GM23338 (cell line): ENCODE data around the gene ZNF22.

ENCODE experiments used
- CREB1 ChIP-seq: fragments of 250-450 bp; sonication (Bioruptor Pico); IDR thresholded peaks from 2 replicates; pipeline ENCODE4 v1.5.0; 2020; ENCODE audit warnings: low read depth, mild to moderate bottlenecking, moderate library complexity
- CTCF ChIP-seq, 2 experiments: fragments of 200-600 bp in 1 of 2; sonication (generic) in 1 of 2; conservative IDR thresholded peaks; 2 replicates each; pipeline versions ENCODE4 v1.5.1 to v1.6.1; 2016 to 2017; ENCODE audit warnings: antibody characterized with exemption in 2 of 2, low read depth in 2 of 2, mild to moderate bottlenecking in 2 of 2, moderate library complexity in 1 of 2
- ETS1 ChIP-seq: IDR thresholded peaks from 2 replicates; pipeline ENCODE4 v1.6.1; 2016; ENCODE audit warnings: antibody characterized with exemption
- EZH2 ChIP-seq: fragments of 200-600 bp; sonication (generic); IDR thresholded peaks from one replicate; pipeline ENCODE4 v1.8.0; 2017; ENCODE audit warnings: antibody characterized with exemption, mild to moderate bottlenecking, low read depth; ENCODE audit not compliant: unreplicated experiment
- EZH2phosphoT487 ChIP-seq: fragments of 200-600 bp; sonication (generic); IDR thresholded peaks from one replicate; pipeline ENCODE4 v1.8.1; 2018; ENCODE audit warnings: antibody characterized with exemption; ENCODE audit not compliant: unreplicated experiment
- JUNB ChIP-seq: IDR thresholded peaks from one replicate; pipeline ENCODE4 v1.6.1; 2016; ENCODE audit warnings: antibody characterized with exemption; ENCODE audit not compliant: unreplicated experiment
- POLR2AphosphoS5 ChIP-seq: IDR thresholded peaks from 2 replicates; pipeline ENCODE4 v1.6.1; 2016; ENCODE audit warnings: antibody characterized with exemption, low read depth
- REST ChIP-seq: IDR thresholded peaks from one replicate; pipeline ENCODE4 v1.6.1; 2018; ENCODE audit warnings: antibody characterized with exemption; ENCODE audit not compliant: unreplicated experiment
- ZNF114 ChIP-seq: fragments of 250-450 bp; sonication (Bioruptor Pico); IDR thresholded peaks from 2 replicates; pipeline ENCODE4 v1.5.0; 2020; ENCODE audit warnings: mild to moderate bottlenecking, moderate library complexity

GRCh38 chr10:44960088-44960460 is 40.6 kb upstream of the ZNF22 start:
- TF ChIP-seq CTCF (conservative IDR thresholded peaks at IDR 0.05; ENCODE audit: low read depth in 2 of 2) (no peak), POLR2AphosphoS5 (no peak), CREB1 (CRISPR knock-in tag) (no peak), REST (no peak), EZH2phosphoT487 (no peak), ZNF114 (CRISPR knock-in tag) (no peak), EZH2 (no peak), ETS1 (no peak), JUNB (no peak)
